ENCODE data around the gene OPA3.

DNA sequence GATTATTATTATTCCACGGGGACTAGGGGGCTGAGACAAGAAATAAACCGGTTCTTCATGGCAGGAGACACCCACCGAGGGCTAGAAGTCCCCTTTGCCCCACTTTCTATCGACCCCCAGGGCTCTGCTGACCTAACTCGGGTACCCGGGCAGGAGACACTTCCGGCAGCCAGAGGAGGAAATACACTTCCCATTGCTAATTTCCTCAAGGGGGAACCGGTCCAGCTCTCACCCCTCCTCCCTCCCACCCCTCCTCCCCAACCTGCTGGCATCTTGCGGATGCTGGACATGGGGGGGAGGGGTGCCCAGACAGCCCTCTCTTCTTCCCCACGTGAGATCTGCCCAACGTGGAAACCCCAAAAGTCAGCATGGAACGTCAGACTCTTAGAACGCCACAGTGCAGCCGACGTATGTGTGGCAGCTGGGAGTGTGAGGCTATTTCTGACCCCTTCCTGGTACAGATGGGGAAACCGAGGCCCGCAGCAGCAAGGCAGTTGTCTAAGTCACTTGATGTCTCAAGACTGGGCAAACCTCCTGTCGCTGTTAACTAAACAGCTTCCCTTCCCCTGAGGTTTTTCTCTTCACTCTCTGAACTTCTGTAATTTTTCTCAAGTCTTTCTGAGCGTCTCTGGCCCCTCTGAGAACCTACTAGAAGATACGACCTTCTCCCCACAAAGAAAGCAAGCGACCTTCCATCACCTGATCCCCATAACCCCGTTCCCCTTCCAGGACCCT is 13.8 kb upstream of the OPA3 start:
- TF ChIP-seq POLR2A (IDR thresholded peaks at IDR 0.05) (no peak), EP300 (IDR thresholded peaks at IDR 0.05) (no peak)
- TF ChIP-seq, protein P1, sequence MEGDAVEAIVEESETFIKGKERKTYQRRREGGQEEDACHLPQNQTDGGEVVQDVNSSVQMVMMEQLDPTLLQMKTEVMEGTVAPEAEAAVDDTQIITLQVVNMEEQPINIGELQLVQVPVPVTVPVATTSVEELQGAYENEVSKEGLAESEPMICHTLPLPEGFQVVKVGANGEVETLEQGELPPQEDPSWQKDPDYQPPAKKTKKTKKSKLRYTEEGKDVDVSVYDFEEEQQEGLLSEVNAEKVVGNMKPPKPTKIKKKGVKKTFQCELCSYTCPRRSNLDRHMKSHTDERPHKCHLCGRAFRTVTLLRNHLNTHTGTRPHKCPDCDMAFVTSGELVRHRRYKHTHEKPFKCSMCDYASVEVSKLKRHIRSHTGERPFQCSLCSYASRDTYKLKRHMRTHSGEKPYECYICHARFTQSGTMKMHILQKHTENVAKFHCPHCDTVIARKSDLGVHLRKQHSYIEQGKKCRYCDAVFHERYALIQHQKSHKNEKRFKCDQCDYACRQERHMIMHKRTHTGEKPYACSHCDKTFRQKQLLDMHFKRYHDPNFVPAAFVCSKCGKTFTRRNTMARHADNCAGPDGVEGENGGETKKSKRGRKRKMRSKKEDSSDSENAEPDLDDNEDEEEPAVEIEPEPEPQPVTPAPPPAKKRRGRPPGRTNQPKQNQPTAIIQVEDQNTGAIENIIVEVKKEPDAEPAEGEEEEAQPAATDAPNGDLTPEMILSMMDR (IDR thresholded peaks at IDR 0.05): no peak

Data from ovary (tissue), 3 donors.